Measurements from ENCODE around the gene CEP68.

The CEP68 gene

DNA sequence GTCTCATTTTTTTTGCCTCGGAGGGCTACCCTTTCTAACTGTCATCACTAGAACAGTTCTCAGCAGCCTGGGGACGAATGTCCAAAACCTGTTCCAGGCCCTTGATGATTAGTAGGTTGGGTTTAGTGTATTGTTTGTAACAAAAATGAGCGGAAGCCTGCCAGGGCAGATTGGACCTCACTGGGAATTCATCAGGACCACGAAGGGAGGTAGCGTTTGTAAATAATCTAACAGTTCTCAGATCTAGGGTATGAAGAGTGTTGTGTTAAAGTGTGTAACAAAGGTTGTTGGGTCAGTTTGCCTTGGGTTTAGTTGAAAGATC, 799 bp downstream of the CEP68 start:
- TF ChIP-seq, protein P1, sequence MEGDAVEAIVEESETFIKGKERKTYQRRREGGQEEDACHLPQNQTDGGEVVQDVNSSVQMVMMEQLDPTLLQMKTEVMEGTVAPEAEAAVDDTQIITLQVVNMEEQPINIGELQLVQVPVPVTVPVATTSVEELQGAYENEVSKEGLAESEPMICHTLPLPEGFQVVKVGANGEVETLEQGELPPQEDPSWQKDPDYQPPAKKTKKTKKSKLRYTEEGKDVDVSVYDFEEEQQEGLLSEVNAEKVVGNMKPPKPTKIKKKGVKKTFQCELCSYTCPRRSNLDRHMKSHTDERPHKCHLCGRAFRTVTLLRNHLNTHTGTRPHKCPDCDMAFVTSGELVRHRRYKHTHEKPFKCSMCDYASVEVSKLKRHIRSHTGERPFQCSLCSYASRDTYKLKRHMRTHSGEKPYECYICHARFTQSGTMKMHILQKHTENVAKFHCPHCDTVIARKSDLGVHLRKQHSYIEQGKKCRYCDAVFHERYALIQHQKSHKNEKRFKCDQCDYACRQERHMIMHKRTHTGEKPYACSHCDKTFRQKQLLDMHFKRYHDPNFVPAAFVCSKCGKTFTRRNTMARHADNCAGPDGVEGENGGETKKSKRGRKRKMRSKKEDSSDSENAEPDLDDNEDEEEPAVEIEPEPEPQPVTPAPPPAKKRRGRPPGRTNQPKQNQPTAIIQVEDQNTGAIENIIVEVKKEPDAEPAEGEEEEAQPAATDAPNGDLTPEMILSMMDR (IDR thresholded peaks at IDR 0.05): no peak

GRCh38 chr2:65057391-65058052, 1.3 kb downstream of the CEP68 start:
- TF ChIP-seq, protein P1 (IDR thresholded peaks at IDR 0.05): no peak

- TF ChIP-seq, protein P1 (IDR thresholded peaks at IDR 0.05): no peak
Observed at GRCh38 chr2:65059071-65059470, 2.9 kb downstream of the CEP68 start.

- TF ChIP-seq, protein P1 (IDR thresholded peaks at IDR 0.05): no peak
Observed at GRCh38 chr2:65061146-65061909, 5.1 kb downstream of the CEP68 start.

GRCh38 chr2:65061910-65062339, 5.7 kb downstream of the CEP68 start:
- TF ChIP-seq, protein P1 (IDR thresholded peaks at IDR 0.05): no peak

GRCh38 chr2:65062843-65063825, 6.9 kb downstream of the CEP68 start:
- TF ChIP-seq, protein P1 (IDR thresholded peaks at IDR 0.05): no peak

Data from LNCAP (cell line).